ENCODE data around the gene SLC17A7.

Gene SLC17A7

DNA sequence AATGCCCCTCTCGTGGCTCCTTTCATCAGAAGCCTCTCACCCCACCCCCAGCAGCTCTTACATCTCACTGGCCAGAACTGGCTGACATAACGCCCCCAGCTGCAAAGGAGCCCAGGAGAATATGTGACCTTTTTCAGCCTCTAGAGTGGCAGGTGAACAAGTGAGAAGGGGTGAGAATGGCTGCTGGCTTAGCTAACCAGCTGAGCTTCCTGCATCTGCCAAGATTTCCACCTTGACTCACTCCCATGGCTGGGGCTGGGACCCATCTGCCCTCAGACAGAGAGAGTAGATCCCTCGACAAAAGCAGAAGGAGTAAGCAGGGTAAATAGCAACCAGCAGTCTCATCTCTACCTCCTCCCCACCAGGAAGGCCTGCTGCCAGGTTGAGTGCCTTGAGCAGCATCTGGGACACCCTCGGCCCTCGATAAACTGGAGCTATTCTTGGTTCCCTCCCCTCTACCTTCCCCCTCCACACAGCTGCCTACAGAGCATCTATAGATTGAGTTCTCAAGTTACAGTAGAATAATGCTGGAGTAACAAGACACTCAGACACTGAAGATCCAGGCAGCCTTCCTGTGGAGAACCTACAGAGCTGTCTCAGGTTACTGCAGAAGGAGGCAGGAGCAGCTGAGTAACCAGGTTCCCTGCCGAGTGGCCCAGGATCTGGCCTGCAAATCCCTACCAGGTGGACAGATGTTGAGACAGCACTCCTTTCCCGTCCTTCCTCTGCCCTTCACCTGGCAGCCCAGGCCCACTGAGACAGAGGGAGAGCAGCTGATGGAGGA, 37.7 kb downstream of the SLC17A7 start:
- DNase-seq: peak; percentile 98 to 99

DNA sequence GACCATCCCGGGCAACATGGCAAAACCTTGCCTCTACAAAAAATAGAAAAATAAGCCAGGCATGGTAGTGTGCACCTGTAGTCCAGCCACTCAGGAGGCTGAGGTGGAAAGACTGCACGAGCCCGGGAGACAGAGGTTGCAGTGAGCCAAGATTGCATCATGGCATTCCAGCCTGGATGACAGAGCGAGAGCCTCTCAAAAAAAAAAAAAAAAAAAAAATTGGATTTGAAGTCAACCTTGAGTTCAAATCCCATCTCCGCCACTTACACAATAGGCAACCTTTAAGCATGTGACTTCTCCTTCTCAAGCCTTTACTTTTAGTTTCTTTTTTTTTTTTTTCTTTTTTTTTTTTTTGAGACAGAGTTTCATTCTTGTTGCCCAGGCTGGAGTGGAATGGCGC, 41.3 kb downstream of the SLC17A7 start:
- DNase-seq: no peak

DNA sequence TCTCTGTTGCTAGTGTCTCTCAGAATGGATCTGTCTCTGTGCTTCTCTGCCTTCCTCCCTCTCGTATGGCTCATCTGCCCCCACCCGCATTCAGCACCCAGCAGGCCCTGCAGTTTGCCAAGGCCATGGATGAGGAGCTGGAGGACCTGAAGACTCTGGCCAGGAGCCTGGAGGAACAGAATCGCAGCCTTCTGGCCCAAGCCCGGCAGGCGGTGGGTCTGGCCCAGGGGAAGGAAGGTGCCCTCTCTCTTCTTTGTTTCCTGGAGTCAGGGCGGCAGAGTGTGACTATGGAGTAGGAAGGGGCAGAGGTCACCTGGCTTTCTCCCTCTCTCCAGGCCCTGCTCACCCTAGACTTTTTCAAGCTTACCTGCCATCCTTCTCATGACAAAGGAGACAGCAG, 42.4 kb downstream of the SLC17A7 start:
- no peak for DNase-seq

DNA sequence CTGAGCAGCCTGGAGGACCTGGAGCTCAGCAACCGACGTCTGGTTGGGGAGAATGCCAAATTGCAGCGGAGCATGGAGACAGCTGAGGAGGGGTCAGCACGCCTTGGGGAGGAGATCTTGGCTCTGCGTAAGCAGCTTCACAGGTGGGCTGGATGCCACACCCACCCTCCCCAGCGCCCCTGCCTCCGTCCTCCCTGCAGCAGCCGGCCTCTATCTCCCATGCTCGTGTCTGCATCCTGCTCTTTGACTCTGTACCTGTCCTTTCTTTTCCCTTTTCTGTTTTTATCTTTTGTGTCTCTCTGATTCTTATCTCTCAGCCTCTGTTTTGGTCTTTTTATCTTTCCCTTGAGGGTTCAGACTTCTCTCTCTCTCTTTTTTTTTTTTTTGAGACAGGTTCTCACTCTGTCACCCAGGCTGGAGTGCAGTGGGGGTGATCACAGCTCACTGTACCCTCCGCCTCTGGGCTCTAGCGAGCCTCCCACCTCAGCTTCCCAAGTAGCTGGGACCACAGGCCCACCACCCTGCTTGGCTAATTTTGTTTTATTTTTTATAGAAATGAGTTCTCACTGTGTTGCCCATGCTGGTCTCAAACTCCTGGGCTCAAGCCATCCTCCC, 43.2 kb downstream of the SLC17A7 start:
- no peak for DNase-seq

DNA sequence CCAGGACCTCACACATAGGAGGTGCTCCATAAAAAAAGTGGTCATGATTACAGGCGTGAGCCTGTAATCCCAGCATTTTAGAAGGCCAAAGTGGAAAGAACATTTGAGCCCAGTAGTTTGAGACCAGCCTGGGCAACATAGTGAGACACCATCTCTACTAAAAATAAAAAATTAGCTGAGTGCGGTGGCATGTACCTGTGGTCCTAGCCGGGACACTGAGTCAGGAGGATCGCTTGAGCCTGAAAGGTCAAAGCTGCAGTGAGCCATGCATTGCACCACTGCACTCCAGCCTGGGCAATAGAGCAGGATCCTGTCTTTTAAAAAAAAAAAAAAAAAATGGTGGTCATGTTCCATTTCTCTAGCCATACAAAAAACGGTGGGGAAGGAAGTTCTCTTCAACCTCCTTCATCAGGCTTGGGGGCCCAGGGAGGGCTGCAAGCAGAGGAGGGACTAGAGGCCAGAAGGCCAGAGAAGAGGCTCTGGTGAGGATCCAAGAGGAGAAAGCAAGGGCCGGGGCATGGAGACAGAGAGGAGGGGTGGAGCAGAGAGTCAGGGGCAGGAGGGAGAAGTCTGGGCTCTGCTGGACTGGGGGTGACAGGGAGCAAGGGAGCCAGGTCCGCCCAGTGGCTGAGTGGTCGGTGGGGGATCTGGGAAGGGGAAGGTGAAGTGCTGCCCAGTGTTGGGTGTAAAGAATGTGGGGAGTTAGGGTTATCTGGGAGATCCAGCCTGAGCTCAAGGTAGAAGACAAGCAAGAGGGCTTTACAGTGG, 44.4 kb downstream of the SLC17A7 start:
- DNase-seq: no peak

DNA sequence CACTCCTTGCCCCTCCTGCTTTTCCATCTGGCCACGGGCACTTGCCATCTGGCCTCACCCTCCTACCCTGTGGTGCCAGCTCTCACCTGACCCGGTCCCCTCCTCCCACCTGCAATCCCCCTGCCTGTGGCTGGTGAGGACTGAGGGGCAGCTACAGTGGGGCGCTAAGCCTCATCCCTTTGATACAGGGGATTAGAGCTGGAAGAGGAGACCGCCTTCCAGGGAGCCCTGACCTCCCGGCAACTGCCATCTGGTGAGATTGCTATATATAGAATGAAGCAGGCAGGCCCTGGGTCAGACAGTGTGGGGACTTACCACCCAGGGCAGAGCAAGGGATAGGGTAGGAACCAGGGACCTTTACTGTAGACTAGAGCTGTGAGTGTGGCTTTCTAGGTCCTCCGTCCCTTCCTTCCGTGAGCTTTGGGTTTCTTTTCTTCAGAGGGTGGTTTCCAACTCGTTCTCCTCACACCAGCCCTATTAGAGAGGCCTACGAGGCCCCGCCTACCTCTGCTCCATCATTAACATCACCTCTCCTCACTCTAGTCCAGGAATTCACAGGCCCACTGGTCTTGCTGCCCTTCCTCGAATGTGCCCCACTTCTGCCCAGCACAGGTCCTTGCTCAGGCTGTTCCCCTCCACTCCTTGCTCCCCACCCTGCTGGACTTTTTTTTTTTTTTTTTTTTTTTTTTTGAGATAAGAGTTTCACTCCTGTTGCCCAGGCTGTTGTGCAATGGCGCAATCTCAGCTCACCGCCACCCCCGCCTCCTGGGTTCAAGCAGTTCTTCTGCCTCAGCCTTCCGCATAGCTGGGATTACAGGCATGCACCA, 45.5 kb downstream of the SLC17A7 start:
- DNase-seq: no peak

DNA sequence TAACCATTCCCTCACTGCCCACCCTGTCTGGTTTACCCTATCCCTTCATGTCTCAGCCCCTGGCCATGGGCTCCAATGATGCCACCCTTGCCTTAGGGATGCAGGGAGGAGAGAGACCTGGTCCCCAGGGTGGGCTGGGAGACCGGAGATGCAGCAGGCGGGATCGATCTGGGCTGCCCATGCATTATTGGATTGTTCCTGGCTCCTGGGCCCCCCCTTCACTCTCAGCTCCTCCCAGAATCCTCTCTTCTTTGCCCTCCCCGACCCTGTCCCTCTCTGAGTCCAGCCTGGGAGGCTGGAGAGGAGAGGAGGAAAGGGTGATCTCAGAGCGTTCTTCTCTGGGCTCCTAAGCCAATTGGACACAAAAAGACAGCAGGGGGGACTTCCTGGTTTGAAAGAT, 47.4 kb downstream of the SLC17A7 start:
- no peak for DNase-seq

DNA sequence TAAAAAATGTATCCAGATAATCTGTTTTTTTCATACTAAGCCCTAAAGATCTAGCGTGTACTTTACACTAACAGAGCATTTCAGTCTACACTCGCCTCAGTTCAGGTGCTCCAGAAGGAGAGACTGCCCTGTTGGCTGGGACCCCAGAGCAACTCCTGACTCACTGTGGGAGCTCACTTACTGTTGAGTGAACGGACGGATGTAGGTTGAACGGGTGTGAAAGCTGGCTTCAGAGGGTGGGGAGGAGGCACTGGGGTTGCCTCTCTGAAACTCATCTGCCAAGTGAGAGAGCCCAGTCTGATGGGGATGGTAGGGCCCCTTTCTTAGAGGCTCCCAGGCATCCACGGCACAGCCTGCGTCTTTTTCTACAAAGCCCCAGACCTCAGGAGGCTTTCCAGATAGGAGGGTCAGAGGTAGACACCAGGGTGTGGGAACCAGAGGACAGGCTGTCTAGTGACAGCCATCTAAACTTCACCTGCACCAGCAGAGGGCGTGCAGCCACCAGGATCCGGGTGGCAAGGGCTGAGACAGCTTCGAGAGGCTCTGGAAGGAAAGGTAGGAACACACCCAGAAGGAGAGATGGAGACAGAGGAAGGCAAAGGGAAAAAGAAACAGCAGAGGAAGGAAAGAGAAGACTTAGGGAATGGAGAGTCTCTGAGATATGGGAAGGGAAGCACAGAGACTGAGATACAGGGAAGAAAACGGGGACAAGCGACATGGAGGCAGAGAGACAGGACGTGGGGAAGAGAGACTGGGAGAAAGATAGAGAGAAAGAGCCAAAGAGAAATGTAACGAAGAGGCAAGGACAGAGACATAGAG, 49.5 kb downstream of the SLC17A7 start:
- DNase-seq: peak; percentile 61 to 82

DNA sequence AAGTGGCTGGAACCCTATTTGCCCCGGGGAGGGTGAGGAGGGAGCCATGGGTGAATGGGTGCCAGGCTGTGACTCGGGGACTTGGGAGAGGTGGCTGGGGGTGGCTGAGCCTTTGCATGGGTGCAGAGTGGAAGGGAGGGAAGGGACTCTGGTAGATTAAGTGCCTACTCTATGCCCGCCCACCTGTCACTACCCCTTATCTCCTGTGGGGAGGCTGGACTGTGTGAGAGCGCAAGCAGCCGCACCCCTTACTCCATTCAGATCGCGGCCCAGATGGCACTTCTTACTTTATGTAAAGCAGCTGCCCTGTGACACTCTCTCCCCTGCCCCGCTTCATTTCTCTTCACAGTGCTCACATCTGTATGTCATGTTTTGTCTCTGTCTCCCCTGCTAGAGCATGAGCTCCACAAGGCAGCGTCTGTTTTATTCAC, 50.4 kb downstream of the SLC17A7 start:
- DNase-seq: no peak

DNA sequence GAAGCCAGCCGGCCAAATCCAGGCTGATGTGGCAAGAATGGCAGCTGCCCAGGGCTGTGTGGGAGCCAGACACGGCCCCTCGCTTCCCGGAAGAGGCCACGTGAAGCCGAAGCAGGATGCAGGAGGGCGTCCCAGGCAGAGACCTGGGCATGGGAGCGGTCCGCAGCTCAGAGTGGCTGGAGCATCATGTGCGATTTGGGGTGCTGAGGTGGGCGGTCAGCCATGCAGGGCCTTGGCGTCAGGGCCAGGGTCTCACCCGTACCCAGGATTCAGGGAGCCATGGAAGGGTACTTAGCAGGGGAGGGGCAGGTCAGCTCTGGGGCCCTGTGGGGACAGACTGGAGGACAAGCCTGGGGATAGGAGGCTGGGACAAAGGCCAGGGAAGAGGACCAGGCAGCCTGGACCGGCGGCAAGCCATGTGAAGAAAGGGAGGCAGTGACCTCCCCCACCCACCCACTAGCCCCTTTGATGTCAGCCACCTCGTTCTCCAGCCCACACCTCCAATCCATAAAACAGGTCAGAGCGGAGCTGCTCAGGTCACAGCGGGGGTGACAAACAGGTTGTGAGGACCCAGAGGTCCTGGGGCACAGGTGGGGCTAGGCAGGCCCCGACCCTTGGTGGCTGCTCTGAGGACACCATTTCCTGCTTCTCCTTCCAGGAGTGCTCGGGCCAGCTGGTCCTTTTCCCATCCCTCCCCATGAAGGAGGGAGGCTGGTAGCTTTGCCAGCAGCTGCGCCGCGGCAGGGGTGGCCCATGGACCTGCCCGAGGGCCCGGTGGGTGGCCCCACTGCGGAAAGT, 51.0 kb downstream of the SLC17A7 start:
- no peak for DNase-seq

DNA sequence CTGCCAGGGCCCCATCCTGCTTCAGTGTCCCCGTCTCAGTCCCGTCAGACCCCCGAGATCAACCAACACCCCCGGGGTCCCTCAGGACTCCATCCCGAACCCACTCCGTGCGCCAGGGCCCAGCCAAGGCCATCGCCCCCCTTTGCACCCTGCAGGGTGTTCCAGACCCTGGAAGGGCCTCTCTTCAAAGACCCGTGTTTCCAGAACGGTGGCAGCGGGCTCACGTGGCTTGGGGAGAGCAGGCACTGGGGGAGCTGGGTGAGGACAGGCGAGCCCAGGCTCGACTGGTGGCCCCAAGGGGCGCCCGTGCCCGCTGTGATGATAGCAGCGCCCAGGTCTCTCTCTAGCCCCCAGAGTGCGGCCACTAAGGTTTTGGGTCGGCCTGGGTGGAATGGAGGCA, 51.9 kb downstream of the SLC17A7 start:
- no peak for DNase-seq

DNA sequence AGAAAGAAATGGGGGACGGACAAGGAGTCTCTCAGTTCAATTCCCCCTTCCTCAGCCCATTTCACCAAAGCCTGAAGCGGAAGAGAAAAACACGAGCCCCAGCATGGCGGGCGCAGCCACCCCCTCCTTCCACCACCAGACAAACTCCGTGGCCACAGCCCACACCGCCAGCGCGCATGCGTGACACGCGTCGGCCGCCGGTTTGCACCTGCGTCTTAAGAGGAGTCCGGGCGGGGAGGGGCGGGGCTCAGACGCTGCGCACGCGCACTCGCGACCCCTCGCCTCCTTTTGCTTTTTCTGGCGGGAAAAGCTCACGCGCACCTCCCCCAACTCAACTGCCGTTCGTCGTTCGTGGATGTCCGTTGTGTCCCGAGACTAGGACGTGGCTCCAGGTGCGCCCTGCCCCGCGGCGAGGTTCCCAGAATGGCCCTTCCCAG, 53.4 kb downstream of the SLC17A7 start, which contains the start of gene KASH5:
Gene KASH5 (plus strand): TSS at position 314 of the 437 bp plus-strand sequence. CDS start 2,635 bp downstream, outside the sequence.
- DNase-seq: peak; percentile 19 to 27

DNA sequence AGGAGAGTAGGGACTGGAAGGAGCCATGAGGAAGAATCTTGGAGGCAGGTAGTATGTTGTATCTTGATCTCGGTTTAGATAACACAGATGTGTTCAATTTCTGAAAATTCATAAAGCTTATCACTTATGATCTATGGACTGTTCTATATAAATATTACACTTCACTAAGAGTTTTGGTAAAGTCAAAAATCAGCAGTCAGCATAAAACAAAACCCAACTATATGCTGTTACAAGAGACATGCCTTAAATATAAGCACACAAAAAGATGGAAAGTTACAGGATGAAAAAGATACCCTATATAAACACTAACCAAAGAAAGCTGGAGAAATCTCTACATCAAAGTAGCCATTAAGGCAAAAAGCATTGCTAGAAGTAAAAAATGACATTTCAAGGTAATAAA, 57.7 kb downstream of the SLC17A7 start:
- no peak for DNase-seq

DNA sequence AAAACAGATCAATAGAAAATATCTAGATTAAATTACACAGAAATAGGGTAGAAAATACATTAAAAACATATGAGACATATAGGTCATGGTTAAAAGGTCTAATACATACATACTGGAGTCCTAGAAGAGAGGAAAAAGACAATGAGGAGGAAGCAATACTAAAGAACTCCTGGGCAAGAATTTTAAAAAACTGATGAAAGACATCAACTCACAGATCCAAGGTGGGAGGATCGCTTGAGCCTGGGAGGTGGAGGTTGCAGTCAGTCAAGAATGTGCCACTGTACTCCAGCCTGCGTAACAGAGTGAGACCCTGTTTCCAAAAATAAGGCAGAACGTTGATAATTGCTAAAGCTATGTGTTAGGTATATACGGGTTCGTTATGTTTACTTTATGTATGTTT, 58.7 kb downstream of the SLC17A7 start:
- no peak for DNase-seq

DNA sequence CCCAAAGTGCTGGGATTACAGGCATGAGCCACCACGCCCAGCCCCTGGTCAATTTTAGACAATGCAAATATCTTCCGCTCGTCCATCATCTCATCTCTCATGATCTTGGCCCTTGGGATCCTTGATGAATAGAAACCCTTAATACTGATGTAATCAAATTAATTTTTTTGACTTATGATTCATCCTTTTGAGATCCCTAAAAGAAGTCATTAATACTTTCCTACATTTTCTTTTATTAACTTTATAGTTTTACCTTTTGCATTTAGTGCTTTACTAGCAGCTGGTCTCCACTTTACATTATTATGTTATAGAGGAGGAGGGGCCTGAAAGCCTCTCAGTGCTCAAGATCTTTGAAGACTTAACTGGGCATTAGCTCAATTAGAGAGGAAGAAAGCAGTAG, 60.9 kb downstream of the SLC17A7 start:
- DNase-seq: no peak
